NCI-H510A (cell line): Measurements from ENCODE around the gene NPFFR2.
"Not testable (repeated sequence)": the region's sequence is repeated elsewhere in the genome, so short reads cannot be mapped to it uniquely, and the experiment has no call there.

Source experiments
- DNase-seq: peaks from one replicate; lab custom pipeline; 2025; lab: John Stamatoyannopoulos, UW

Gene NPFFR2

GRCh38 chr4:72111863-72112262 is 80.1 kb downstream of the NPFFR2 start:
- no peak for DNase-seq

- DNase-seq = no peak
Observed at GRCh38 chr4:72112514-72113156, 80.8 kb downstream of the NPFFR2 start.

DNA sequence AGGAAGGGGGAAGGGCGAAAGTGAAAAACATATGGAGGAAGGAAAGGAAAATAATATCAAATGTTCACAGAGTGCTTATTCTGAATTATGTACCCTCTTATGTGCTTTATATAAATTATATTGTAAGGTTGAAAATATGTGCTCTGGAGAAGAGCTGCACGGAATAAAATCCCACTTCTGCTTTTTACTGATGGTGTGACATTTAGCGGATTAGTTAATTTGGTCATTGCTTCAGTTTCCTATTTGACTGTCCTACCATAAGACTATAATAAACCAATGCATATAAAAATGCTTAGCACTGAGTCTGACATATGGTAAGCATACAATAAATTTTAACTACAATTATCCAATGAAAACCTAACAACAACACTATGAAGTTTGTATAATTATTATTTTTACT is 86.2 kb downstream of the NPFFR2 start:
- no peak for DNase-seq

DNA sequence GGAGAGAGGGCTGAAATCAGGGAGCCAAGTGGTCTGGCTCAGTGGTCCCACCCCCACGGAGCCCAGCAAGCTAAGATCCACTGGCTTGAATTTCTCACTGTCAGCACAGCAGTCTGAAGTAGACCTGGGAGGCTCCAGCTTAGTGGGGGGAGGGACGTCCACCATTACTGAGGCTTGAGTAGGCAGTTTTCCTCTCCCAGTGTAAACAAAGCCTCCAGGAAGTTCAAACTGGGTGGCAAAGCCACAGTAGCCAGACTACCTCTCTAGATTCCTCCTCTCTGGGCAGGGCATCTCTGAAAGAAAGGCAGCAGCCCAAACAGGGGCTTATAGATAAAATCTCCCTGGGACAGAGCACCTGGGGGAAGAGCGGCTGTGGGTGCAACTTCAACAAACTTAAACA is 88.1 kb downstream of the NPFFR2 start:
- DNase-seq = peak; percentile 48

- DNase-seq = no peak
Observed at GRCh38 chr4:72128741-72129140, 96.9 kb downstream of the NPFFR2 start.

DNA sequence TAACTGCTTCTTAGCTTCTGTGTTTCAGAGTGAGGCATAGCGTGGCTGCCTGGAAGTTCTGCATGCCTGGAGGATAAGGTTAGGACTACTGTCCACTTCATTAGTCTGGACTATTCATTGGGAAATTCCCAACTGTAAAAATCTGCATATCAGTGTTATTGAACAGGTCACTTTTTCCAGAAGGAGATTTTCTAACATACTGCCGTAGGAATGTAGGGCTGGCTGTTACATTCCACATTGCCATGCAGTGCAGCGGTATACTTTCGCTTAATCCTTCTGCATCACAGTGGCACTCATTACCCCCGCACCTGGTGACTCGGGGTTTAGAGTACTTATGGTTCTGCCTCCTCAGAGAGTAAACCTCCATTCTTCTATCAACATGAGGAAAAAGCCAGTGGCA is 104.6 kb downstream of the NPFFR2 start:
- no peak for DNase-seq

DNA sequence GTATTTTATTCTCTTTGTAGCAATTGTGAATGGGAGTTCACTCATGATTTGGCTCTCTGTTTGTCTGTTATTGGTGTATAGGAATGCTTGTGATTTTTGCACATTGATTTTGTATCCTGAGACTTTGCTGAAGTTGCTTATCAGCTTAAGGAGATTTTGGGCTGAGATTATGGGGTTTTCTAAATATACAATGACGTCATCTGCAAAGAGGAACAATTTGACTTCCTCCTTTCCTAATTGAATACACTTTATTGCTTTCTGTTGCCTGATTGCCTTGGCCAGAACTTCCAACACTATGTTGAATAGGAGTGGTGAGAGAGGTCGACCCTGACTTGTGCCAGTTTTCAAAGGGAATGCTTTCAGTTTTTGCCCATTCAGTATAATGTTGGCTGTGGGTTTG is 108.2 kb downstream of the NPFFR2 start:
- DNase-seq = not testable (repeated sequence)

GRCh38 chr4:72144241-72144640 is 112.4 kb downstream of the NPFFR2 start:
- DNase-seq = no peak

GRCh38 chr4:72152731-72153130 is 120.9 kb downstream of the NPFFR2 start:
- DNase-seq = no peak

GRCh38 chr4:72153634-72154033 is 121.8 kb downstream of the NPFFR2 start:
- DNase-seq = not testable (repeated sequence)

- not testable (repeated sequence) for DNase-seq
Observed at GRCh38 chr4:72169285-72169684, 137.5 kb downstream of the NPFFR2 start.

GRCh38 chr4:72169861-72170260 is 138.1 kb downstream of the NPFFR2 start:
- no peak for DNase-seq

DNA sequence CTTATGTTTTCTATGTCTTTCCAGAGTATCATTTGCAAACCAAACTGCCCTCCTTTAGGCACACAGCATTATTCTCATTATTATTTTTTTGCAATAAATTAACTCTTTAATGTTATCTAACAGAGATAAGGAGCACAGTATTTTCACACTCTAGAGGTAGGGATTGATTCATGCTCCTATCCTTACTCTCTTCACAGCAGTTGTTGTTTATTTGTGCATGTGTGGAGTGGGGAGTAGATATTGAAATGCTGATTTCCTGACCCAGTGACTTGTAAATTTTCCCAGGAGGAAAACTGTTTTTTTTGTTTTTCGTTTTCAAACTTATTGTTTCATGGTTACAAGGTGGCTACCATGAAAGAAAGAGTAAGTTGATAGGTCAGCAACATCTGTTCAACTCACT is 140.0 kb downstream of the NPFFR2 start:
- no peak for DNase-seq

- no peak for DNase-seq
Observed at GRCh38 chr4:72179342-72179741, 147.5 kb downstream of the NPFFR2 start.

DNA sequence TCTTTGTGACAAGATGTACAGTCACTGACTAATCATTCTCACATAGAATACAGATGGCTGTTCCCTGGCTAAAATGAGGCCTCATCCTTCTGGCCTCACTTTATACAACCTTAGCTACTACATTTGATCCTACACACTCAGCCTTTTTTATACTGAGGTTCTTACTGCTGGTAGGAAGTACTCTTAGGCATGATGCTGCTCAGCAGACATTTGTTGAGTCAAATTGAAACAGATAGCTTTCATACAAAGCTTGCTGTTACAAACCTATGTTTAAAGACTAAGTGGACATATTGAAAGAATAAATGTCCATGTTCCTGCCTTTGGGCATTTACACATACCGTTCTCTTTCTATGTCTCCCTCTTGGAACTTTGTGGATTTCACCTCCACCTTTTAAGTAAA is 154.9 kb downstream of the NPFFR2 start:
- no peak for DNase-seq

- DNase-seq = no peak
Observed at GRCh38 chr4:72194046-72194445, 162.2 kb downstream of the NPFFR2 start.

- DNase-seq = no peak
Observed at GRCh38 chr4:72194453-72194852, 162.7 kb downstream of the NPFFR2 start.
